Suppressor macrophage (primary cell): Measurements from ENCODE around the gene LOXHD1.
A peak's percentile ranks its signal among the peaks of the same experiment; 100 is the strongest.

Source experiments
- DNase-seq, 4 experiments: peaks; one replicate each; pipeline ENCODE4 v3.0.0-alpha.2; 2020 to 2022
- total RNA-seq, 17 experiments: gene quantifications; one replicate each; lab custom pipeline; 2026; ENCODE audit warnings: mixed read lengths in 6 of 17, inconsistent platforms in 3 of 17; lab: John Stamatoyannopoulos, UW

The LOXHD1 gene
- 0 to 6.1 (median 0.55) reads per million in 17 experiments for total RNA-seq

- DNase-seq: no peak
Measured at GRCh38 chr18:46657115-46657955, at the start of gene LOXHD1. TSS of gene LOXHD1 (minus strand) at chr18:46657220. CDS start at chr18:46657033, 187 bp downstream.

GRCh38 chr18:46705521-46705920 lies 48.5 kb upstream of the LOXHD1 start:
- no peak for DNase-seq

- no peak for DNase-seq
Measured at GRCh38 chr18:46704816-46705215, 47.8 kb upstream of the LOXHD1 start.

- DNase-seq: no peak
Measured at GRCh38 chr18:46704189-46704588, 47.2 kb upstream of the LOXHD1 start.

- no peak for DNase-seq
Measured at GRCh38 chr18:46702471-46702870, 45.5 kb upstream of the LOXHD1 start.

GRCh38 chr18:46700066-46700824 lies 43.2 kb upstream of the LOXHD1 start:
- DNase-seq: no peak

- no peak for DNase-seq
Measured at GRCh38 chr18:46696702-46697101, 39.7 kb upstream of the LOXHD1 start.

GRCh38 chr18:46696268-46696667 lies 39.2 kb upstream of the LOXHD1 start:
- DNase-seq: no peak

GRCh38 chr18:46693996-46694395 lies 37.0 kb upstream of the LOXHD1 start:
- no peak for DNase-seq

- DNase-seq: no peak
Measured at GRCh38 chr18:46688853-46689525, 32.0 kb upstream of the LOXHD1 start.

- DNase-seq: no peak
Measured at GRCh38 chr18:46686186-46686585, 29.2 kb upstream of the LOXHD1 start.

- no peak for DNase-seq
Measured at GRCh38 chr18:46683252-46683651, 26.2 kb upstream of the LOXHD1 start.

- DNase-seq: no peak
Measured at GRCh38 chr18:46680784-46681695, 24.0 kb upstream of the LOXHD1 start.

GRCh38 chr18:46679846-46680598 lies 23.0 kb upstream of the LOXHD1 start:
- no peak for DNase-seq

- DNase-seq: peak; percentile 3 to 62 (median 28)
Measured at GRCh38 chr18:46678785-46679399, 21.9 kb upstream of the LOXHD1 start.

- DNase-seq: no peak
Measured at GRCh38 chr18:46678041-46678440, 21.0 kb upstream of the LOXHD1 start.

GRCh38 chr18:46677611-46678010 lies 20.6 kb upstream of the LOXHD1 start:
- DNase-seq: peak in 1 of 4 experiments; percentile 7

GRCh38 chr18:46676182-46676835 lies 19.3 kb upstream of the LOXHD1 start:
- DNase-seq: no peak

GRCh38 chr18:46675112-46675511 lies 18.1 kb upstream of the LOXHD1 start:
- DNase-seq: no peak
